T-helper 2 cell treated with Interferon-gamma antibody and Interleukin-4, amounts not matched to agents 100 ng/mL and 5 ng/mL, for 36 hours (primary cell): Measurements from ENCODE around the gene WWP2. TPM values are rescaled to one million over a fixed set of nuclear protein-coding genes. Genes with fewer than 3 reads are reported as not detected.

ENCODE experiments used
- intact Hi-C: fragments of 100-400 bp; cut with micrococcal nuclease; formaldehyde crosslinking; loops from one replicate; pipeline ENCODE4 v1.15.1; 2023
- total RNA-seq: library from RNA; stranded (reverse); gene quantifications from 2 replicates; pipeline ENCODE4 v1.2.3, GENCODE V29; 2022

Gene WWP2
- total RNA-seq, 1 donor from 2014 or later: 73.2 TPM

GRCh38 chr16:69858191-69859104 is 96.3 kb downstream of the WWP2 start:
- intact Hi-C loops: no loop called here

GRCh38 chr16:69859105-69859989 is 97.2 kb downstream of the WWP2 start:
- intact Hi-C loops: no loop called here

GRCh38 chr16:69860233-69861231 is 98.4 kb downstream of the WWP2 start:
- intact Hi-C loops: no loop called here

GRCh38 chr16:69861292-69862030 is 99.3 kb downstream of the WWP2 start:
- intact Hi-C loops: no loop called here

DNA sequence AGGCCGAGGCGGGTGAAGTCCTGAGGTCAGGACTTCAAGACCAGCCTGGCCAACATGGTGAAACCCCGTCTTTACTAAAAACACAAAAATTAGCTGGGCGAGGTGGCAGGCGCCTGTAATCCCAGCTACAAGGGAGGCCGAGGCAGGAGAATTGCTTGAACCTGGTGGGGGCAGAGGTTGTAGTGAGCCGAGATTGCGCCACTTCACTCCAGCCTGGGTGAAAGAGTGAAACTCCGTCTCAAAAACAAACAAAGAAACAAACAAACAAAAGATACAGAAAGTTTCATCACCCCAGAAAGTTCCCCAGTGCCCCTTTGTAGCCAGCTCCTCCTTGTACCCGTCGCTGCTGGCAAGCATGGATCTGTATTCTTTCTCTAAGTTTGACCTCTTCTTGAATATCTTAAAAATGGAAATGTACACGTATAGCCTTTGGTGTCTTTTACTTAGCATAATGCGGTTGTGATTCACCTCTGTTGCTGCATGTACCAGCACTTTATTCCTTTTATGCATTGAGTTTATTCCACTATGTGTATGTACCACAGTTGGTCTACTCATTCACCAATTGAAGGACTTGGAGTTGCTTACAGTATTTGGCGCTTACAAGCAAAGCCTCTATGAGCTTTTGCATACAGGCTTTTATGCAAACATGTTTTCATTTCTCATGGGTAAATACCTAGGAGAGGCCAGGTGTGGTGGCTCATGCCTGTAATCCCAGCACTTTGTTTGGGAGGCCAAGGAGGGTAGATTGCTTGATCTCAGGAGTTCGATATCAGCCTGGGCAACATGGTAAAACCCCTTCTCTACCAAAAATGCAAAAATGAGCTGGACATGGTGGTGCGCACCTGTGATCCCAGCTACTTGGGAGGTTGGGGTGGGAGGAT is 101.5 kb downstream of the WWP2 start:
- intact Hi-C loops: no loop called here

DNA sequence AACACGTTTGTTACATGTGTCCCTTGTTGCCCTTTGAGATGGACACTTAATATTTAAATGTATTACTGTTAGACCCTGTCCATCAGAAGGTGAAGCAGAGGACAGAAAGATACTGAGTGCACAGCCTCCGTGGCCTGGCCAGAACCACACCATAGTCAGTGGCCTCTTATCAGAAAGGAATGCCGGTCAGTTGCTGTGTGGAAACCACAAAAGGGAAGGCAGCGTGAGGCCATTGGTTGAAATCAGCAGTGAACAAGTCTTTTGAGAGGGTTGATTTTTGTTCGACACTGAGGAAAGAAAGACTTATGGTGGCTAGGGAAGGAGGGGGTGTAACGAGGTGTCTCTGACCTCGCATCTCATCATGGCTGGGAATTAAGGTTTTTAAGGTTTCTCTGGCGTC is 103.6 kb downstream of the WWP2 start:
- intact Hi-C loops: no loop called here

DNA sequence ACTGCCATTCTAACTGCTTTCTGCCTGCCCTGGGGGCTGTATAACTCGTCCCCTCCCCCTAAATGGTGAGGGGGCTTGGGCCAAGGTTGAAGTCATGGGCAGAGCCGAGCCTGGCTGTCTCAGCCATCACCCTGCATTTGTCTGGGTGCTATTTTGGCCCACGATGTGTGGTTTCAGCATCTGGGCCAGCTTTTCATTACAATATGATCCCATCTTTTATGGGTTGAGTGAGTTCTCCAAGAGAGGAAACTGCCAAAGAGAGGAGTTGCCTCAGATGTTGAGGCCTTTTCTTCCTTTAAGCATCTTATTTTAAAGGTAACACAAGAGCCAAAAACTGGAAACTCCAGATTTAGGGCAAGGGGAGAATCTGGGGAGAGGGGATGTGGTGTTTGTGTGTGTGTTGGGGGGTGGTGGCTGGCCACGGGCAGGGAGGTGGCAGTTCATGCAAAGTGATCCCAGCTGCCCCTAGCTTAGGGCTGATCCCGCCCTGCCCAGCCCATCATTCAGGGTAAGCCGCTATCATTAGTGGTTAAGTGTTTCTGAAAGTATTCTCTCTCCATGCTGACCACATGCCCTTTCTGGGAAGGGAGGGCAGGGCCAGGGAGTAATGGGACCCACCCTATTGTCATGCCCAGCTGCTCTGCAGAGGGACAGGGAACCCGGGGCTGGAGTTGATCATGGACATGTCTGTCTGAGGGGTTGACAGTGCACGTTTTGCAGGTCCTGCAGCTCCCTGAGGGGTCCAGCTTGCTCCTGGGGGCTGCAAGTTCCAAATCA is 105.8 kb downstream of the WWP2 start:
- intact Hi-C loops: no loop called here

GRCh38 chr16:69870761-69871160 is 108.6 kb downstream of the WWP2 start:
- intact Hi-C loops: no loop called here

- intact Hi-C loops: no loop called here
These were observed 109.6 kb downstream of the WWP2 start for GRCh38 chr16:69871708-69872107.

DNA sequence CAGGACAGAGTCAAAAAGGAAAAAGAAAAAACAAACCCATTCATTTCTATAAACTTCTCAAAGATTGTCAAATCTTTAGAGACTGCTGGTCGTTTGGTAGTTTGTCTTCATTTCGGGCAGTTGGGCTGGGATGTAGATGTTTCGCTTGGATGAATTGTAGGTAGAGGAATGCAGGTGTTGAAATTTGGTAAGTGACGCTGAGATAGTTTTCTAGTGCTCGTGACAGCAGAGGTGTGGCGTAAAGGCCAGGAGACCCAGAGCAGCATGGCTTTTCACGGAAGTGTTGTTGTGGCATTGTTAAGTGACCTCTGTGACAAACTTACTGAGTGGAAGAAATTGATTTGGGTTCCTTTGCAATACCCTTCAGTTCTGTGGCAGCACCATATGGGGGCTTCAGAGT is 110.8 kb downstream of the WWP2 start:
- intact Hi-C loops: no loop called here

- intact Hi-C loops: no loop called here
These were observed 111.7 kb downstream of the WWP2 start for GRCh38 chr16:69873783-69874182.

DNA sequence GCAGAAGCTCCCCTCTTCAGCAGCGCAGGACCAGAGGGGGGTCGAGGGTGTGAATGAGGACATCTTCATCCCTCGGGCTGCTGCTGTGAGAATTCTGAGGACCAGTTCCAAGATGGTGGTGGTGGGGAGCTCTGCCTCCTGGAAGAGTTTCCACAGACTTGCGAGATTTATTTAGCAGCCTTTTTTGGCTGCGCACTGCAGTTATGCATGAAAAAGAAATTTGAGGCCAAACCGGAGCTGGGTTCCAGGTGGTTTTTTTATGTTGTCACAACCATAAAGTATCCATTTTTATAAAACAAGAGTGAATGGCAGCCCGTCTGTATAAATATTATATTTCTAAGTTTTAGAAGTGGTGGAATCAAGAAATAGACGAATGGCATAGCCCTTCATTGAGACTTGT is 112.1 kb downstream of the WWP2 start:
- intact Hi-C loops: no loop called here

DNA sequence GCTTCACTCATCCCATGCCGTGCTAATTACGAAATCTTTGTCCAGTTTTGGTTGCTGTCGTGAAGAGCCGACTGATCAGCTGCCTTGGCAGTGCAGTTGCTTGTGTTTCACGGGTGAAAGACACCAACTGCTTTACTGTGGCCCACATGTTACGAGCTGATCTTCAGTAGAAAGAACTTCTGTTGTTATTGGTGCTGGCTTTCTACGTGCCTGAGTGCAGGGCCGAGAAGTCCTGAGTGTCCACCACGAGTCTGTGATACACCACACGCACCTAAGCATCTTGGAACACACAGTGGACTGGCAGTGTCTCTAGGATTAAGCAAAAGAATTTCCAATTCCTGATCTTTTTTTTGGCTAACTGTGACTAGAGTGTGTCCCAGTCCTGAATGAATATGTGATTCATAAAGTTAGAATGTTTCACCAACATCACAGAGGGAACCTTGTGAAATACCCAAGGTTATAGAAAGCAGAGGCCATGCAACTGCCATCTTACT is 118.6 kb downstream of the WWP2 start:
- intact Hi-C loops: no loop called here

GRCh38 chr16:69881141-69881540 is 119.0 kb downstream of the WWP2 start:
- intact Hi-C loops: no loop called here

- intact Hi-C loops: no loop called here
These were observed 121.6 kb downstream of the WWP2 start for GRCh38 chr16:69883744-69884143.

DNA sequence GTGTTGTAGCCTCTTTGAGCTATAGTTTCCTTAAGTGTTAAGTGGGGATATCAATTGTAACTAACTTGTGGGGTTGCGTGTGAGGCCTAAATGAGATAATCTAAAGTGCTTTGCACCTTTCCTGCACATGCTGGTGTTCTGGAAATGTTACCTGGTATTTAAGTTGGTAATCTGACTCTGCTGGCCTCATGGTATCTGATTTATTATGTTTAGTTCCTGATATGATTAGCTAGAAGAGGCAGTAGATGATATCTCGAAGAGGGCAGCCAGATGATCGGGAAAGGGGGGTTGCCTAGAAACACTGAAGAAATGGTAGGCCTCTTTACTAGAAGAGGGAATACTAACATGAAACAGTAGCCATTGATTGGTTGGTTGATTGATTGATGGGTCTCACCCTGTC is 123.6 kb downstream of the WWP2 start:
- intact Hi-C loops: no loop called here

- intact Hi-C loops: no loop called here
These were observed 124.6 kb downstream of the WWP2 start for GRCh38 chr16:69886726-69887125.

GRCh38 chr16:69888005-69888590 is 126.0 kb downstream of the WWP2 start:
- intact Hi-C loops: no loop called here
